DND-41 (cell line): Measurements from ENCODE around the gene CGA.

ENCODE experiments used
- EZH2 ChIP-seq: IDR thresholded peaks from 3 replicates; pipeline ENCODE4 v1.6.1; 2012; ENCODE audit warnings: borderline replicate concordance, low read depth, mild to moderate bottlenecking, moderate library complexity, low read length, inconsistent platforms; ENCODE audit not compliant: severe bottlenecking
- TF ChIP-seq, protein P1 (sequence below): IDR thresholded peaks from 2 replicates; pipeline ENCODE4 v1.5.1; 2012; ENCODE audit warnings: borderline replicate concordance, low read length, moderate library complexity, mild to moderate bottlenecking; ENCODE audit not compliant: poor library complexity, severe bottlenecking; ENCODE audit errors: extremely low read depth

DNA sequence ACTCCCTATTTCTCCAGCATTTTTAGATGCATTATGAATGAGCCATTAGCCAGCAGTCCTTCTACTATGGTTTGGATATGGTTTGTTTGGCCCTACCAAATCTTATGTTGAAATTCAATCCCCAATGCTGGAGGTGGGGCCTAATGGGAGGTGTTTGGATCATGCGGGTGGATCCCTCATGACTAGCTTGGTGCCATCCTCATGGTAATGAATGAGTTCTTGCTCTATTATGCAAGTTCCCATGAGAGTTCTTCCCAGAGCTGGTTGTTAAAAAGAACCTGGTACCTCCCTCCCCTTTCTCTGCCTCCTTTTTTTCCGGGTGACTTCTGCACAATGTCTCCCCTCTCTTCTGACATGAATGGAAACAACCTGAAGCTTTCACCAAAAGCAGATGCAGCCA is 6.2 kb upstream of the CGA start:
- TF ChIP-seq, protein P1, sequence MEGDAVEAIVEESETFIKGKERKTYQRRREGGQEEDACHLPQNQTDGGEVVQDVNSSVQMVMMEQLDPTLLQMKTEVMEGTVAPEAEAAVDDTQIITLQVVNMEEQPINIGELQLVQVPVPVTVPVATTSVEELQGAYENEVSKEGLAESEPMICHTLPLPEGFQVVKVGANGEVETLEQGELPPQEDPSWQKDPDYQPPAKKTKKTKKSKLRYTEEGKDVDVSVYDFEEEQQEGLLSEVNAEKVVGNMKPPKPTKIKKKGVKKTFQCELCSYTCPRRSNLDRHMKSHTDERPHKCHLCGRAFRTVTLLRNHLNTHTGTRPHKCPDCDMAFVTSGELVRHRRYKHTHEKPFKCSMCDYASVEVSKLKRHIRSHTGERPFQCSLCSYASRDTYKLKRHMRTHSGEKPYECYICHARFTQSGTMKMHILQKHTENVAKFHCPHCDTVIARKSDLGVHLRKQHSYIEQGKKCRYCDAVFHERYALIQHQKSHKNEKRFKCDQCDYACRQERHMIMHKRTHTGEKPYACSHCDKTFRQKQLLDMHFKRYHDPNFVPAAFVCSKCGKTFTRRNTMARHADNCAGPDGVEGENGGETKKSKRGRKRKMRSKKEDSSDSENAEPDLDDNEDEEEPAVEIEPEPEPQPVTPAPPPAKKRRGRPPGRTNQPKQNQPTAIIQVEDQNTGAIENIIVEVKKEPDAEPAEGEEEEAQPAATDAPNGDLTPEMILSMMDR, result no peak
- no peak for TF ChIP-seq EZH2
